NB4 (cell line): ENCODE results near the gene ACCS.

Experiments used
- DNase-seq: peaks from one replicate; pipeline ENCODE4 v3.0.0; 2010; ENCODE audit warnings: low read depth
- H3K4me3 ChIP-seq: one replicate; pipeline ENCODE4 v1.5.1; 2011; ENCODE audit warnings: mild to moderate bottlenecking, low read depth, low read length, moderate library complexity
- CTCF ChIP-seq: IDR thresholded peaks from one replicate; pipeline ENCODE4 v1.5.1; 2012; ENCODE audit warnings: low read depth, low read length
- MAX ChIP-seq: IDR thresholded peaks from 2 replicates; pipeline ENCODE4 v1.6.1; 2011; ENCODE audit warnings: low read depth, low read length
- MYC ChIP-seq: IDR thresholded peaks from 2 replicates; pipeline ENCODE4 v1.6.1; 2011; ENCODE audit warnings: low read depth, low read length
- POLR2A ChIP-seq: IDR thresholded peaks from 2 replicates; pipeline ENCODE4 v1.6.1; 2011; ENCODE audit warnings: mild to moderate bottlenecking; ENCODE audit not compliant: insufficient read length; ENCODE audit errors: extremely low read depth

ACCS gene

GRCh38 chr11:44033856-44034255 lies 32.2 kb upstream of the ACCS start:
- no peak for DNase-seq
- TF ChIP-seq POLR2A (no peak), CTCF (no peak), MAX (no peak), MYC (no peak)
- no peak overlapping the region for H3K4me3 ChIP-seq

GRCh38 chr11:44034639-44035038 lies 31.4 kb upstream of the ACCS start:
- DNase-seq, result no peak
- TF ChIP-seq MAX, result no peak
- no peak for TF ChIP-seq MYC
- TF ChIP-seq CTCF, result no peak
- TF ChIP-seq POLR2A, result no peak
- no peak overlapping the region for H3K4me3 ChIP-seq

GRCh38 chr11:44036811-44037657 lies 29.0 kb upstream of the ACCS start:
- DNase-seq, result peak; percentile 75
- TF ChIP-seq CTCF (peak; percentile 78), MAX (no peak)
- no peak overlapping the region for H3K4me3 ChIP-seq

GRCh38 chr11:44037658-44037998 lies 28.4 kb upstream of the ACCS start:
- DNase-seq, result no peak
- TF ChIP-seq MYC (no peak), POLR2A (no peak), MAX (no peak), CTCF (no peak)
- no peak overlapping the region for H3K4me3 ChIP-seq

- no peak for DNase-seq
- TF ChIP-seq MAX (no peak), CTCF (no peak), MYC (no peak), POLR2A (no peak)
- no peak overlapping the region for H3K4me3 ChIP-seq
Measured at GRCh38 chr11:44043157-44043556, 22.9 kb upstream of the ACCS start.
